Omental fat pad (tissue), 4 donors: ENCODE measurements around the gene ST8SIA4. TPM values are rescaled to one million over a fixed set of nuclear protein-coding genes. Genes with fewer than 3 reads are reported as not detected.

Source experiments
- ATAC-seq: fragments of 150-250 bp; one replicate; pipeline ENCODE4 v1.9.1; 2016; ENCODE audit warnings: mild to moderate bottlenecking, moderate library complexity; ENCODE audit not compliant: low FRiP score
- DNase-seq: peaks from one replicate; pipeline ENCODE4 v3.0.0-alpha.2; 2019; ENCODE audit warnings: low spot score
- CTCF ChIP-seq, 3 donors: fragments of 450-650 bp; IDR thresholded peaks; one replicate each; pipeline ENCODE4 v1.5.1; 2016 to 2017; ENCODE audit warnings: antibody characterized with exemption in 3 of 3, mild to moderate bottlenecking in 3 of 3, moderate library complexity in 2 of 3
- total RNA-seq, 4 donors: library from RNA; depleted of rRNA; stranded (reverse); fragments of >200 nt; gene quantifications; one replicate each; pipeline ENCODE4 v1.1.0, GENCODE V29; 2016

Gene ST8SIA4
- total RNA-seq, 4 donors from 2014 or later: 4.2 to 23.5 (median 9.4) TPM

GRCh38 chr5:100855937-100856430 lies 47.1 kb downstream of the ST8SIA4 start:
- no peak for TF ChIP-seq CTCF (IDR thresholded peaks at IDR 0.05)
- ATAC-seq (no peak), DNase-seq (no peak)

DNA sequence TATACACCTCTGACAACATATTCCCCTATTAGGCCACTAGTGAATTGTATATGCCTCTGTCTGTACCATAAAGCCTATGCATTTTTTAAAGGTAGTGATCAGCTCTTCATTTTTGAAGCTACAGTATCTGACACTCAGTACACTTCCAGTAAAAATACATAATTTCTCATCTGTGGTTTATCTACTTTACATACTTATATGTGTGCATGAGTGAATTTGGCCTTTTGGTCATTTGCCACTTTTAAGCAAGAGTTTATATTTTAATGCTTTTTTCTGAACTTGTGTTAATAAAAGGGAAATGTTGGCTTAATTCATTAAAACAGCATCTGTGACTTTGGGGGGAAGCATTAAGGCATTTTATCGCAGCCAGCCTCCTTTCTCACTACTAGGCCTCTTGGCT lies 47.8 kb downstream of the ST8SIA4 start:
- ATAC-seq: no peak
- no peak for TF ChIP-seq CTCF (IDR thresholded peaks at IDR 0.05)

GRCh38 chr5:100854591-100854990 lies 48.5 kb downstream of the ST8SIA4 start:
- ATAC-seq (no peak), DNase-seq (no peak)
- no peak for TF ChIP-seq CTCF (IDR thresholded peaks at IDR 0.05)

More for the DNA sequence above, 47.8 kb downstream of the ST8SIA4 start:
- DNase-seq: no peak

- ATAC-seq (no peak), DNase-seq (no peak)
- no peak for TF ChIP-seq CTCF (IDR thresholded peaks at IDR 0.05)
Observed at GRCh38 chr5:100853582-100853981, 49.5 kb downstream of the ST8SIA4 start.

DNA sequence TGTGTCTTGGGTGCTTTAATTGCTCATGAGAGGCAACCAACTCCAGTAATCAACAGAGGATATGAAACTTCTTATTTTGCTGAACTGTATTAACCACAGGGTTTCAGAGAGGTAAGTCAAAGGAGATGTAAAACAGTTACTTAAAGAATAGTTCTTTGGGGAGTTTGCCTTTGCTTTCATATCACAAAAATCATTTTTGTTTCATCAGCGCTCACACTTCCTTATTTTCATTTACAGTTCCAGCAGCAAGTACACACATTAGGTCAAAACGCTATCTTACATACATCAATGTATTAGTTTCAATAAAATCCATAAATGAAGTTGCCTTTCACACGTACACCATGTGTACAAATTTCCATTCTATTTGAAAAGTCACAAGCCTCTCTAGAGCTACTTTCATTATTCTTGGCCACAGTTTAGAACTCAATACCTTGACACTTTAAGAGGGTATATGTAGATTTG lies 50.1 kb downstream of the ST8SIA4 start:
- ATAC-seq (no peak), DNase-seq (no peak)
- TF ChIP-seq CTCF (IDR thresholded peaks at IDR 0.05): no peak

GRCh38 chr5:100852051-100852450 lies 51.0 kb downstream of the ST8SIA4 start:
- TF ChIP-seq CTCF (IDR thresholded peaks at IDR 0.05): no peak
- ATAC-seq (no peak), DNase-seq (no peak)

DNA sequence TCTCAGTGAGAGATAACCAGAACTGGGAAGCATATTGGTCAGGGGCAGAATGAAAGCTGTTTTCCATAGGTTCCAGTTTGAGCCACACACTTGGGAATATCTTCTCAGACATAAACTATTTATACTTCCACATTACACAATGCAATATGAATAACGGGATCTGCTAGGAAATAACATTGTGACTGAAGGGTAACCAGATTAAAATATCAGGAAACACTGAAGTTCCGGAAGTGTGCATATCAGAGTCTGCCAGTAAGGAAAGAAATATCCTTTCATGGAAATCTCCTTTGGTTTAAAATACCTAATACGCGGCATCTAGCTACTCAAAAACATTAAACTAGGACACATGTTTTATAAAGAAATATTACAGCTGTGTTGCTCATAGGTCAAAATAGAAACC lies 56.3 kb downstream of the ST8SIA4 start:
- DNase-seq: no peak
- TF ChIP-seq CTCF (IDR thresholded peaks at IDR 0.05): no peak
- no peak for ATAC-seq
